Measurements from ENCODE around the gene DENND5B.
"Not testable (repeated sequence)": the region's sequence is repeated elsewhere in the genome, so short reads cannot be mapped to it uniquely, and the experiment has no call there.

DENND5B gene

GRCh38 chr12:31478898-31479297 lies 112.0 kb downstream of the DENND5B start:
- Histone ChIP-seq H3K27me3 (ENCODE audit: control insufficient read depth, insufficient read depth, low read length) (no peaks in the 10 kb centered on the region), H3K36me3 (ENCODE audit: insufficient read depth, low read length) (no peaks in the 10 kb centered on the region), H3K4me3 (ENCODE audit: low read length) (no peak overlapping the region), H3K4me2 (ENCODE audit: low read length) (no peak overlapping the region), H3K9me3 (replicated peaks; ENCODE audit: low read length) (no peaks in the 10 kb centered on the region), H3K9ac (ENCODE audit: low read depth, low read length) (no peak overlapping the region), H3K4me1 (ENCODE audit: control insufficient read depth, insufficient read depth, low read length) (no peaks in the 10 kb centered on the region)

GRCh38 chr12:31478425-31478824 lies 112.5 kb downstream of the DENND5B start:
- H3K9me3 ChIP-seq (replicated peaks; ENCODE audit: low read length): no peaks in the 10 kb centered on the region
- H3K9ac ChIP-seq (ENCODE audit: low read depth, low read length): no peak overlapping the region
- H3K36me3 ChIP-seq (ENCODE audit: insufficient read depth, low read length): no peaks in the 10 kb centered on the region
- H3K4me3 ChIP-seq (ENCODE audit: low read length): no peak overlapping the region
- H3K4me2 ChIP-seq (ENCODE audit: low read length): no peak overlapping the region
- no peaks in the 10 kb centered on the region for H3K27me3 ChIP-seq (ENCODE audit: control insufficient read depth, insufficient read depth, low read length)
- H3K4me1 ChIP-seq (ENCODE audit: control insufficient read depth, insufficient read depth, low read length): no peaks in the 10 kb centered on the region

GRCh38 chr12:31477687-31478086 lies 113.2 kb downstream of the DENND5B start:
- H3K4me3 ChIP-seq (ENCODE audit: low read length): no peak overlapping the region
- no peak overlapping the region for H3K4me2 ChIP-seq (ENCODE audit: low read length)
- H3K27me3 ChIP-seq (ENCODE audit: control insufficient read depth, insufficient read depth, low read length): no peaks in the 10 kb centered on the region
- no peaks in the 10 kb centered on the region for H3K9me3 ChIP-seq (replicated peaks; ENCODE audit: low read length)
- H3K4me1 ChIP-seq (ENCODE audit: control insufficient read depth, insufficient read depth, low read length): no peaks in the 10 kb centered on the region
- H3K36me3 ChIP-seq (ENCODE audit: insufficient read depth, low read length): no peaks in the 10 kb centered on the region
- H3K9ac ChIP-seq (ENCODE audit: low read depth, low read length): no peak overlapping the region

DNA sequence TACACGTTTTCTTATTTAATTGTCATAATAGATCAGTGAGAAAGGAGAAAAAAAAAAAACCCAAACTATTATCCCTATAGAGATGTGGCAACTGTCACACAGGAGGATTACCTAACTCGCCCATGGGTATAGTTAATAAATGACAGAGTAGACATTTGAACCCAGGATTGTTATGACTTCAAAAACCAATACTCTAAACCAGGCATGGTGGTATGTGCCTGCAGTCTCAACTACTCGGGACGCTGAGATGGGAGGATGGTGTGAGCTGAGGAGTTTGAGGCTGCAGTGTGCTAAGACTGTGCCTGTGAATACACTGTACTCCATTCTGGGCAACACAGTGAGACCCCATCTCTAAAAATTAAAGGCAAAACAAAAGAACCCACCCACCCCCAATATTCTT lies 114.5 kb downstream of the DENND5B start:
- Histone ChIP-seq H3K4me2 (ENCODE audit: low read length) (no peak overlapping the region), H3K4me1 (ENCODE audit: control insufficient read depth, insufficient read depth, low read length) (no peaks in the 10 kb centered on the region), H3K36me3 (ENCODE audit: insufficient read depth, low read length) (no peaks in the 10 kb centered on the region), H3K4me3 (ENCODE audit: low read length) (no peak overlapping the region), H3K27me3 (ENCODE audit: control insufficient read depth, insufficient read depth, low read length) (no peaks in the 10 kb centered on the region), H3K9ac (ENCODE audit: low read depth, low read length) (no peak overlapping the region), H3K9me3 (replicated peaks; ENCODE audit: low read length) (no peaks in the 10 kb centered on the region)

DNA sequence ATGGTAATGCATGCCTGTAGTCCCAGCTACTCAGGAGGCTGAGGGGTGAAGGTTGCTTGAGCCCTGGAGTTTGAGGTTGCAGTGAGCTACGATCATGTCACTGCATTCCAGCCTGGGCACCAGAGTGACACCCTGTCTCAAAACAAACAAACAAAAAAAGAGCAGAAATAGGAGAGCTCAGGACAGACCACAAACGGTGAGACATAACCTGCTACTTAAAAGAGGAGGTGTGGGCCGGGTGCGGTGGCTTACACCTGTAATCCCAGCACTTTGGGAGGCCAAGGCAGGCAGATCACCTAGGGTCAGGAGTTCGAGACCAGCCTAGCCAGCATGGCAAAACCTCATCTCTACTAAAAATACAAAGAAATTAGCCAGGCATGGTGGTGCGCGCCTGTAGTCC lies 115.3 kb downstream of the DENND5B start:
- H3K4me3 ChIP-seq (ENCODE audit: low read length); H3K36me3 ChIP-seq (ENCODE audit: insufficient read depth, low read length); H3K9me3 ChIP-seq (replicated peaks; ENCODE audit: low read length); H3K9ac ChIP-seq (ENCODE audit: low read depth, low read length); H3K27me3 ChIP-seq (ENCODE audit: control insufficient read depth, insufficient read depth, low read length); H3K4me1 ChIP-seq (ENCODE audit: control insufficient read depth, insufficient read depth, low read length); H3K4me2 ChIP-seq (ENCODE audit: low read length): not testable (repeated sequence)

DNA sequence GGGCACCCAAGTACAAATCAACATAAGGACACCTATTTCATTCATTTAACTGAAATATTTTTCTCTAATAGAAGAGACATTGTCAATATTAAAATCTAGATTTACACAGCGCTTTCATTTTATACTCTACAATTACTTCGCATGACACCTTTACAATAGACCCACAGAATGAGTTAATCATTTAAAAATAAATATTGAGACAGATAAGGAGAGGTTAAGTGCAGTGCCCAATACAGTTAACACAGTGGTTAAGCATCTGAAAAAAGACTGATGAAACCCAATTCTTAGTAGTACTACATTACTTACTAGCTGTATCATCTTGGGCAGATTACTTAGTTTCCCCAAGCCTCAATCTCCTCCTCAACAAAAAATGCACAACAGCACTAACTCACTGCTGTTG lies 116.2 kb downstream of the DENND5B start:
- Histone ChIP-seq H3K36me3 (ENCODE audit: insufficient read depth, low read length) (no peaks in the 10 kb centered on the region), H3K4me3 (ENCODE audit: low read length) (no peak overlapping the region), H3K4me2 (ENCODE audit: low read length) (no peak overlapping the region), H3K27me3 (ENCODE audit: control insufficient read depth, insufficient read depth, low read length) (no peaks in the 10 kb centered on the region), H3K9ac (ENCODE audit: low read depth, low read length) (no peak overlapping the region), H3K9me3 (replicated peaks; ENCODE audit: low read length) (no peaks in the 10 kb centered on the region), H3K4me1 (ENCODE audit: control insufficient read depth, insufficient read depth, low read length) (no peaks in the 10 kb centered on the region)

DNA sequence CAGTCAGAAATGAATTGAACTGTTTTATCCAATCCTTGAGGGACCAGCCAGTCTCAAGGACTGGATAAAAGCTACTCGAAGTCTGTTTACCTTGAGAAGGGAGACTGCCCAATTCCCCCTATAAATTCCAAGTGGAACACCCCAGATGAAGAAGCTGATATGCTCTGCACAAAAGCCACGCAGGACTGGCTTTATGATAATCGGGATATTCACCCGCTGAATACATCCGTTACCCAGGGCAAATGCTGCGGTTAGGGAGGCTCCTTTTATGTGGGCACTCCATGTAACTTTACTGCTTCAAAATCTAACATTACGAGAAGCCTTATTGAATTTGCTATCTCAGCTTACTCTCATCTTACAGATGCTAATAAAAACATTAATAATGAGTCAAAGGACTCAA lies 119.1 kb downstream of the DENND5B start:
- no peak overlapping the region for H3K4me2 ChIP-seq (ENCODE audit: low read length)
- no peak overlapping the region for H3K9ac ChIP-seq (ENCODE audit: low read depth, low read length)
- no peak overlapping the region for H3K4me3 ChIP-seq (ENCODE audit: low read length)
- no peaks in the 10 kb centered on the region for H3K4me1 ChIP-seq (ENCODE audit: control insufficient read depth, insufficient read depth, low read length)
- H3K9me3 ChIP-seq (replicated peaks; ENCODE audit: low read length): no peaks in the 10 kb centered on the region
- H3K36me3 ChIP-seq (ENCODE audit: insufficient read depth, low read length): no peaks in the 10 kb centered on the region
- no peaks in the 10 kb centered on the region for H3K27me3 ChIP-seq (ENCODE audit: control insufficient read depth, insufficient read depth, low read length)

GRCh38 chr12:31471051-31471450 lies 119.9 kb downstream of the DENND5B start:
- H3K9ac ChIP-seq (ENCODE audit: low read depth, low read length): no peak overlapping the region
- H3K4me1 ChIP-seq (ENCODE audit: control insufficient read depth, insufficient read depth, low read length): no peaks in the 10 kb centered on the region
- no peak overlapping the region for H3K4me3 ChIP-seq (ENCODE audit: low read length)
- H3K27me3 ChIP-seq (ENCODE audit: control insufficient read depth, insufficient read depth, low read length): no peaks in the 10 kb centered on the region
- H3K36me3 ChIP-seq (ENCODE audit: insufficient read depth, low read length): no peaks in the 10 kb centered on the region
- H3K4me2 ChIP-seq (ENCODE audit: low read length): no peak overlapping the region
- H3K9me3 ChIP-seq (replicated peaks; ENCODE audit: low read length): no peaks in the 10 kb centered on the region

DNA sequence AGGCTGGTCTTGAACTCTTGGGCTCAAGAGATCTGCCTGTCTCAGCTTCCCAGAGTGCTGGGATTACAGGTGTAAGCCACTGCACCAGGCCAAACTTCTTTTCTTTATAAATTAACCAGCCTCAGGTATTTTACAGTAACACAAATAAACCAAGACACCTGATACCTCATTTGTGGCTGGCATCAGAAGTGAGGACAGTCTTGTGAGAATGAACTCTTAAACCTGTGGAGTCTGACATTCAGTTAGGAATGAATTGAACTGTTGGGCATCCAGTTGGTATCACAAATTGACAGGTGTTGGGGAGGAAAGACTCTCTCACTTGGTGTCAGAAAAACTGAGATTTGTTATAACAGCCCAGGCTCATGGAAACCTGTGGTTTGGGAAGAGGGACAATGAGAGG lies 120.5 kb downstream of the DENND5B start:
- H3K4me1 ChIP-seq (ENCODE audit: control insufficient read depth, insufficient read depth, low read length): no peaks in the 10 kb centered on the region
- no peak overlapping the region for H3K9ac ChIP-seq (ENCODE audit: low read depth, low read length)
- no peaks in the 10 kb centered on the region for H3K9me3 ChIP-seq (replicated peaks; ENCODE audit: low read length)

GRCh38 chr12:31466768-31467167 lies 124.2 kb downstream of the DENND5B start:
- Histone ChIP-seq H3K4me3 (ENCODE audit: low read length) (no peak overlapping the region), H3K9me3 (replicated peaks; ENCODE audit: low read length) (no peaks in the 10 kb centered on the region), H3K9ac (ENCODE audit: low read depth, low read length) (no peak overlapping the region)

More for the DNA sequence above, 120.5 kb downstream of the DENND5B start:
- Histone ChIP-seq H3K4me2 (ENCODE audit: low read length) (no peak overlapping the region), H3K27me3 (ENCODE audit: control insufficient read depth, insufficient read depth, low read length) (no peaks in the 10 kb centered on the region), H3K4me3 (ENCODE audit: low read length) (no peak overlapping the region), H3K36me3 (ENCODE audit: insufficient read depth, low read length) (no peaks in the 10 kb centered on the region)

GRCh38 chr12:31465002-31465401 lies 125.9 kb downstream of the DENND5B start:
- H3K27me3 ChIP-seq (ENCODE audit: control insufficient read depth, insufficient read depth, low read length): no peaks in the 10 kb centered on the region
- H3K4me3 ChIP-seq (ENCODE audit: low read length): no peak overlapping the region
- no peak overlapping the region for H3K4me2 ChIP-seq (ENCODE audit: low read length)
- no peak overlapping the region for H3K9ac ChIP-seq (ENCODE audit: low read depth, low read length)
- no peaks in the 10 kb centered on the region for H3K4me1 ChIP-seq (ENCODE audit: control insufficient read depth, insufficient read depth, low read length)
- no peaks in the 10 kb centered on the region for H3K36me3 ChIP-seq (ENCODE audit: insufficient read depth, low read length)
- H3K9me3 ChIP-seq (replicated peaks; ENCODE audit: low read length): no peaks in the 10 kb centered on the region

More at GRCh38 chr12:31466768-31467167, 124.2 kb downstream of the DENND5B start:
- H3K4me2 ChIP-seq (ENCODE audit: low read length): no peak overlapping the region
- H3K36me3 ChIP-seq (ENCODE audit: insufficient read depth, low read length): no peaks in the 10 kb centered on the region
- H3K4me1 ChIP-seq (ENCODE audit: control insufficient read depth, insufficient read depth, low read length): no peaks in the 10 kb centered on the region
- no peaks in the 10 kb centered on the region for H3K27me3 ChIP-seq (ENCODE audit: control insufficient read depth, insufficient read depth, low read length)

DNA sequence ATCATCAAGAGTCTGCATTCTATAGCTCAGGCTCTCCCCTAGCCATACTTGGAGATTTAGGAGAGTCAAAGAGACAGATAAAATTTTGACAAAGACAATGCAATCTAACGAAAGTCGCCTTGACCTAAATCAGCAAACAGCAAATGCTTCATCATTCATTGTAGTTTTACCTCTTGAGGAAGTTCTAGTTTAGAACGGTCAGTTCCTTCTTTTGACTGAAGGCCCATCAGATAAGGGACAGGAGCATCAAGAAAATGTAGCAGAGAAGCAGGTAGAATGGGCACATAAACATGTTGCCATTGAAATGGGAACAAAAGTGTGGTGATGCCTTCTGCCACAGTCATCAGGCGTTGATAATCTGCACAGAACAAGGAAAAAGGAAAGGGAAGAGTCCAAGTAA lies 130.9 kb downstream of the DENND5B start:
- Histone ChIP-seq H3K27me3 (ENCODE audit: control insufficient read depth, insufficient read depth, low read length) (no peaks in the 10 kb centered on the region), H3K9me3 (replicated peaks; ENCODE audit: low read length) (no peaks in the 10 kb centered on the region), H3K4me2 (ENCODE audit: low read length) (no peak overlapping the region), H3K9ac (ENCODE audit: low read depth, low read length) (no peak overlapping the region), H3K4me3 (ENCODE audit: low read length) (no peak overlapping the region), H3K36me3 (ENCODE audit: insufficient read depth, low read length) (no peaks in the 10 kb centered on the region), H3K4me1 (ENCODE audit: control insufficient read depth, insufficient read depth, low read length) (no peaks in the 10 kb centered on the region)

Measured in skeletal muscle satellite cell (primary cell).